Esophagus (tissue), 2 donors: Measurements from ENCODE around the gene FGD4. TPM values are rescaled to one million over a fixed set of nuclear protein-coding genes. Genes with fewer than 3 reads are reported as not detected.

Experiments
- H3K27ac ChIP-seq, 2 donors: one replicate each; pipeline ENCODE4 v1.5.1; 2013; ENCODE audit warnings: low read depth in 2 of 2, mild to moderate bottlenecking in 2 of 2, inconsistent platforms in 1 of 2, low read length in 1 of 2, moderate library complexity in 1 of 2
- H3K27me3 ChIP-seq, 2 donors: one replicate each; pipeline ENCODE4 v1.6.1; 2013; ENCODE audit warnings: low read length in 2 of 2, control low read depth in 1 of 2, mild to moderate bottlenecking in 1 of 2; ENCODE audit not compliant: insufficient read depth in 2 of 2, control insufficient read depth in 1 of 2
- H3K36me3 ChIP-seq, 2 donors: one replicate each; pipeline ENCODE4 v1.6.1; 2013; ENCODE audit warnings: low read length in 1 of 2; ENCODE audit not compliant: control insufficient read depth in 2 of 2, insufficient read depth in 2 of 2
- H3K4me1 ChIP-seq, 2 donors: one replicate each; pipeline ENCODE4 v1.6.1; 2013; ENCODE audit warnings: low read length in 1 of 2; ENCODE audit not compliant: control insufficient read depth in 2 of 2, insufficient read depth in 2 of 2
- H3K4me3 ChIP-seq, 2 donors: one replicate each; pipeline ENCODE4 v1.5.1; 2013; ENCODE audit warnings: low read length in 2 of 2, mild to moderate bottlenecking in 2 of 2, low read depth in 1 of 2, moderate library complexity in 1 of 2
- H3K9me3 ChIP-seq, 2 donors: one replicate each; pipeline ENCODE4 v1.6.1; 2013; ENCODE audit warnings: mild to moderate bottlenecking in 2 of 2, low read depth in 1 of 2, low read length in 1 of 2, moderate library complexity in 1 of 2; ENCODE audit not compliant: control insufficient read depth in 2 of 2, insufficient read depth in 1 of 2
- WGBS, 2 donors: extraction: QIAGEN DNeasy Blood & Tissue Kit; methylation state at CpG; one replicate each; pipeline ENCODE4 v1.1.7; 2013; 5-methylcytosine and 5-hydroxymethylcytosine counted together
- polyA plus RNA-seq, 2 donors: library from polyadenylated mRNA; stranded (reverse); fragments of 200-250 nt; gene quantifications; one replicate each; pipeline ENCODE4 v1.2.3, GENCODE V29; 2013
- donor health status: healthy with polysubstance abuse.
- donor health status: Bipolar disorder and iron deficiency.

FGD4 gene
- polyA plus RNA-seq, 2 donors: 3.7 to 4.6 TPM

DNA sequence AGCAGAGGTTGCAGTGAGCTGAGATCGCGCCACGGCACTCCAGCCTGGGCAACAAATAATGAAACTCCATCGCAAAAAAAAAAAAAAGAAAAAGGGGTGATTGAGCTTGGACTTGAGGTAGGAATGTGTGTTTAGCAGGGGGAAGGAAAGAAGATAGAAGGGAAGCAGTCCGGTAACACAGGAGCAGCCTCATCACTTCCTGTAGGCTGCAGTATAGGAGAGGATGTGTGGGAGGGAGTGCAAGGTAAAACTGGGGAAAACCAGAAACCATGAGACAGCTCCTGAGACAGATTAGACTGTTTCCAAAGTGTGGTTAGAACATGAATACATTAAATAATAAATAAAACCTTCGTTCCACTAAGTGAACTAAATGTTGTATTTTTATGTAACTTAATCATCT is 49.2 kb downstream of the FGD4 start:
- H3K4me3 ChIP-seq: no peak overlapping the region
- 79 to 82% methylated on average over 6 of the region's 6 CpGs for WGBS, 2 donors
- no peaks in the 10 kb centered on the region for H3K4me1 ChIP-seq

DNA sequence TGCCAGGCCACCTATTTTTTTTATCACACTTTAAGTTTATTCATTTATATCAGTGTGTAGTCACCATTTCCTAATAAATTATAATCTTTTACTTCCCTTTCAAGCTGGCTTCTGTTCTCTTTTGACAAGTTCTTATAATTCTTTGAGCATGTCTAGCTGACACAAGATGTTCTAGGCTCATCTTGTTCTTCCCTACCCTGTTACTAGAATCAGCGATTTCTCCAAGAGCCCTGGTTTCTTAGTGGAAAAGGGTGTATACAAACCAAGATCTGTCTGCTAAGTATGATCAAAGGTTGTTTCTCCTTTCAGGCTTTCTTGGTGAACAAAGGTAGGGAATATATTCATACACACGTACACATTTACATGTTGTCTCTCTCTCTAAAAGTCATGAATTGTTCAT is 51.0 kb downstream of the FGD4 start:
- Histone ChIP-seq H3K27me3 (no peaks in the 10 kb centered on the region), H3K27ac (no peak overlapping the region), H3K4me1 (no peaks in the 10 kb centered on the region), H3K9me3 (no peaks in the 10 kb centered on the region), H3K36me3 (no peaks in the 10 kb centered on the region), H3K4me3 (no peak overlapping the region)
- WGBS, 2 donors: 78 to 86% methylated on average over 2 of the region's 2 CpGs

More for the DNA sequence above, 49.2 kb downstream of the FGD4 start:
- no peaks in the 10 kb centered on the region for H3K9me3 ChIP-seq
- H3K27ac ChIP-seq: no peak overlapping the region
- no peaks in the 10 kb centered on the region for H3K36me3 ChIP-seq
- H3K27me3 ChIP-seq: no peaks in the 10 kb centered on the region

DNA sequence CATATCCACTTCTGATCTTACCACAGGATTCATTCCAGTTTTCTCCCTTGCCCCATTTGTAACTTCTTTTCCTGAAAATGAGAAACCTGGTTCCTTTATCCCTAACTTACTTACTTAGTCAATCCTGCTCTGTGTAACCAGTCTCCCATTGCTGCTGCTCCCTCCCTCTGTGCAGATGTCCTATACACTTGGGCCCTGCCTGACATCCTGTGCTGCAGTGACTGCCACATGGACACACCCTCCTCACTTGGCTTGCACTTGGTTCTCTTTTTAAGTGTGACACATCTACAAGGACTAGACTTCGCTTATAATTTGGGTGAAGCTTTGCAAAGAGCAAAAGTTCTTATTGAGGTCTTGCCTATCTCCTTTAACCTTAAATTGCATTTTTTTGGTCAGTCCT is 51.4 kb downstream of the FGD4 start:
- no peaks in the 10 kb centered on the region for H3K4me1 ChIP-seq
- H3K36me3 ChIP-seq: no peaks in the 10 kb centered on the region
- 64 to 72% methylated on average over 1 of the region's 1 CpG for WGBS, 2 donors
- no peaks in the 10 kb centered on the region for H3K9me3 ChIP-seq
- no peak overlapping the region for H3K27ac ChIP-seq
- H3K27me3 ChIP-seq: no peaks in the 10 kb centered on the region
- no peak overlapping the region for H3K4me3 ChIP-seq

DNA sequence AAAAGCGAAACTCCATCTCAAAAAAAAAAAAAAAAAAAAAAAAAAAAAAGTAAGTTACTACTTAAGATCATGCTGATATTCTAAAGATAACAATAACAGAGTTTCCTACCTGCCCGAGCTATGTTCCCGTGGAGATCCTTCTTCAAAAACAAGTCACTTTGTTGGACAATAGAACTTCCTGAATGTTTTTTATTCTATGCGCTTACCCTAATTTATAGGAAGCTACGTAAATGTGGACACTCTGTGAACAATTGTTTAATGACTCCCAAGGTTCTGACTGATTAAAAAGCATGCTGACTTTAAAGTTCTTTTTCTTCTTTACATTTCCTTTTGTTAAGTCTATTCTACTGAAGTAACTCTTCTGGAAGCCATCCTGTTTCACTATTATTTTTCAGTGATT is 52.5 kb downstream of the FGD4 start:
- Histone ChIP-seq H3K4me1 (no peaks in the 10 kb centered on the region), H3K4me3 (no peak overlapping the region), H3K36me3 (no peaks in the 10 kb centered on the region), H3K9me3 (no peaks in the 10 kb centered on the region), H3K27ac (no peak overlapping the region), H3K27me3 (no peaks in the 10 kb centered on the region)
- WGBS, 2 donors: 82 to 83% methylated on average over 5 of the region's 5 CpGs

DNA sequence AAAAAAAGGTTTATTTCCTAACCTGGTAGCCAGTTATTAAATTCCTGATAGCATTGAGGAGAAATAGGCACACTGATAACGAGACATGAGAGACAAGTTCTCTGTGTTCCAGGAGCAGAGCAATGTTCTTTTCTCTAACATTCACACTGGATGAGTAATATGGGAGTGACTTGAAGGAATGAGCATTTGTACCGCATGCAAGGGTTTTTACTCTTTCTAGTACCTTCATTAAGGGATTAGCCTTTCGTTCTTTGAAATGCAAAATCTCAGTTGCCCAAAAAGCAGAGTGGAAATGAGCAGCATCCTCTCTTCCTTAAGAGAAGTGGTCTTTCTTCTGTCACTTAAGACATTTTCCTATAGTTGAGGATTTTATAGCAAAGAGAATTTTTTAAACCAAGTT is 54.7 kb downstream of the FGD4 start:
- 23 to 33% methylated on average over 3 of the region's 3 CpGs for WGBS, 2 donors
- Histone ChIP-seq H3K9me3 (no peaks in the 10 kb centered on the region), H3K4me1 (no peaks in the 10 kb centered on the region), H3K27ac (peak overlapping the region in 1 of 2 donors; percentile 1), H3K27me3 (no peaks in the 10 kb centered on the region), H3K36me3 (no peaks in the 10 kb centered on the region), H3K4me3 (no peak overlapping the region)

DNA sequence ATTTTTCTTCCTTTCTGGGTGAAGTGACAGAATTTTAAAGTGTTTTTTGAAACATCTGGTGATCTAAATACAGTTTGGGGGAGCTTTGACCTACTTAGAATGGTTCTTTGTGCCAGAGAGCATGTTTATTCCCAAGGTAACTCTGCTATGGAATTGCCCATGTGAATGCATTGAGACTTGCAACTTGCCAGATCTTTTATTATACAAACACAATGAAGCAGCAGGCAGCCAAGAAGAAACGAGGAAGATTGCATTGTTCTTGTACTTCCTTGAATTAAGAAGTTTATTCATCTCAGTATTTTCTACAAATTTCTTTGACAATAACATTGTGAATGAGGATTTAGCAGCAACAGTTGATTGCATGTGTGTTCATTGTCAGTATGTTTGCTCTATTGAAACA is 55.5 kb downstream of the FGD4 start:
- Histone ChIP-seq H3K4me3 (no peak overlapping the region), H3K9me3 (no peaks in the 10 kb centered on the region), H3K27ac (no peak overlapping the region), H3K4me1 (no peaks in the 10 kb centered on the region), H3K27me3 (no peaks in the 10 kb centered on the region), H3K36me3 (no peaks in the 10 kb centered on the region)
- WGBS, 2 donors: 7 to 9% methylated on average over 1 of the region's 1 CpG

DNA sequence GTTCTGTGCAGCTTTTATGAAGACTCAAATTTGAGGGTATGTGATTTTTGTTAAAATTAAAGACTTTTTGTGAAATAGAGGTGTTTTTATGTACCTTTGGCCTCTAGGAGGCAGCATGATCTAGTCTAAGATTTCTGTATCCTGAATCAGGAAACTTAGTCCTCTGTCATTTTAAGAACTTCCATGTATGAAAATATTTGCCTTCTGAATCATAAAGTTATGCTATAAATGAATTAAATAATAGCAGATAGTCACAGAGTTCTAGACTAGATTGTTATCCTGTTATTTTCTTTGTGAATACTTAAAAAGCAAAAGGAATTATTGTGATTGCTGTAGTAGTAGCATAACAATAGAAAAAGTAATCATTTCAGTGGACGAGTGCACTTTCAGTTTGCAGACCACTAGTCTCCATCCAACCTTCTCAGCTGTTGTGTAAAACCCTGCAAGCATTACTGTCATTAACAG is 56.3 kb downstream of the FGD4 start:
- Histone ChIP-seq H3K27ac (no peak overlapping the region), H3K4me3 (no peak overlapping the region), H3K4me1 (no peaks in the 10 kb centered on the region), H3K9me3 (no peaks in the 10 kb centered on the region), H3K27me3 (no peaks in the 10 kb centered on the region), H3K36me3 (no peaks in the 10 kb centered on the region)
- WGBS, 2 donors: 9 to 20% methylated on average over 1 of the region's 1 CpG

DNA sequence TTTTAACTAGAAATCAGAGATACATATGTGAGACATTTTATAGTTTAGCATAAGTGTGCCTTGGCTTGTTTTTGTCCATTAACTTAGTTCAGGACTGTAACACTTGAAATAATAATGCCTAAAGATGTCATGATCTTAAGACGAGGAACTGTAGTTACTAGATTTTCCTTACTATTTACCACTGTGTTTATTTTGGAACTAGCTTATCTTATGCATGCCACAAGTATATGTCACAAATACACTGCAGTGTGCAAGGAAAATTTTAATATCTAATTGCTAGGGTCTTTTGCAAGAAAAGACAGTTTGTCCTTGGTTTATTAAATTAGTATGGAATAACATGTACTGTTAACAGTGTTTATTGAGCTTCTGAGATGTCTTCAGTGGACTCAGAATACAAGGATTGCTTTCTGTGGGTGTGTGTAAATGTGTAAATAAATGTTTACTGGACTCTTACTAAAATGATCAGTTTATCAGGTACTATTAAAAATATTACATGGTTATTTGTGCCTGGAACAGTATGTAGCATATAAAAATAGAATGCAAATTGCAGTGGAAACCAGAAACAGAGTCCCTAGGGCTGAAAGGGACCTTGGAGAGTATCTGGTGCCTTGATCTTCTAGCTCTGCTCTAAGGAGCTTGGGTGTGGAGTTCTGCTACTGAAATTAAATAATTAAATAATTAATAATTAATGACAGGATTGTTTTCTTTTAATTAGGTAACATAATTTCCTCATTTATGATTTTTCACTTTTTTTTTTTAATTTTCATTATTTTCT is 58.1 kb downstream of the FGD4 start:
- no peaks in the 10 kb centered on the region for H3K27me3 ChIP-seq
- H3K36me3 ChIP-seq: no peaks in the 10 kb centered on the region
- H3K9me3 ChIP-seq: no peaks in the 10 kb centered on the region
- no peaks in the 10 kb centered on the region for H3K4me1 ChIP-seq
- 19 to 40% methylated on average over 1 of the region's 1 CpG for WGBS, 2 donors
- H3K4me3 ChIP-seq: no peak overlapping the region
- no peak overlapping the region for H3K27ac ChIP-seq

DNA sequence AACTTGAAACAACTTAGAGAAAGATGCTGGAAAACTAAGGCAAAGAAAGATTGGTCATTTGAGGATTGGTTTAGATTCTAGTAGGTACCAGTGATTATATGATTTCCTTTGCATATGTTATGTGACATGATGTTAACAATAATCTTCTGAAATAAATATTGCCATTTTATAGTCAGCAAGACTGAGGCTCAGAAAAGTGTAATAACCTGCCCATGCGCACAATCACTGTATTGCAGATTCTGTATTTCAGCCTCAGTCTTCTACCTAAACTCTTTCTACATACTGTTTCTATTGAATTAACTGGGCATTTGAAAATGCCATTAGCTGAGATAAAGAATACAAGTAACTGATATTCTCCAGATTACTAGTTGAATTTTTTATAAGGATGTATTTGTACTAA is 61.3 kb downstream of the FGD4 start:
- Histone ChIP-seq H3K27me3 (no peaks in the 10 kb centered on the region), H3K27ac (no peak overlapping the region), H3K36me3 (no peaks in the 10 kb centered on the region), H3K4me3 (no peak overlapping the region), H3K9me3 (no peaks in the 10 kb centered on the region), H3K4me1 (no peaks in the 10 kb centered on the region)
- 98 to 100% methylated on average over 1 of the region's 1 CpG for WGBS, 2 donors

DNA sequence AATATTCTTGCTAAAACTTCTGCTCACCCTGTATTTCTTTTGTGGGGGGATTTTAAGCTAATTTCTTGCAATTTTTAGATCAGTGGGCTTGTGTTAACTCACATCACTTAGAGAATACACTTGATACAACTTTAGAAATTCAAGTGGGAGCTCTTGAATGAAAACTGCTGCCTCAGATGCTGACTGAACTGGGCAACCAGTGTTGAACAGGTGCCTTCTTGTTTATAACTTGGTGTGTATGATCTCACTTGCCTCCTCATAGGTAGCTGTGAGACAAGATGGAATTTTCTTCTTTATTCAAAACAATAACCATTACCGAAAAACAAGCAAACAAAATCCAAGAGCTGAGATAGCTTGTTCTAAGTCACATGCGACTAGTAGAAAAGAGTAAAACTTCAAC is 63.5 kb downstream of the FGD4 start:
- H3K4me1 ChIP-seq: no peaks in the 10 kb centered on the region
- no peak overlapping the region for H3K4me3 ChIP-seq
- 94% methylated on average over 2 of the region's 2 CpGs for WGBS, 2 donors
- no peaks in the 10 kb centered on the region for H3K36me3 ChIP-seq
- no peaks in the 10 kb centered on the region for H3K9me3 ChIP-seq
- no peaks in the 10 kb centered on the region for H3K27me3 ChIP-seq
- H3K27ac ChIP-seq: no peak overlapping the region
